ENCODE measurements around the gene LSM4.

DNA sequence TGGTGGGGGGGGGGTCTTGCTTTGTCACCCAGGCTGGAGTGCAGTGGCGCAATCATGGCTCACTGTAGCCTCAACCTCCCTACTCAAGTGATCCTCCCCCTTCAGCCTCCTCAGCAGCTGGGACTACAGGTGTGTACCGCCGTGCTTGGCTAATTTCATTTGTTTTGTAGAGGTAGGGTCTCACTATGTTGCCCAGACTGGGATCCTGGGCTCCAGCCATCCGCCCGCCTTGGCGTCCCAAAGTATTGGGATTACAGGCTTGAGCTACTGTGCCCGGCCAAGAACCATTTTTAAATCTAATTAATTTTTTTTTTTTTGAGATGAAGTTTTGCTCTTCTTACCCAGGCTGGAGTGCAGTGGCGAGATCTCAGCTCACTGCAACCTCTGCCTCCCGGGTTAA, 23.2 kb downstream of the LSM4 start:
- TF ChIP-seq, protein P1, sequence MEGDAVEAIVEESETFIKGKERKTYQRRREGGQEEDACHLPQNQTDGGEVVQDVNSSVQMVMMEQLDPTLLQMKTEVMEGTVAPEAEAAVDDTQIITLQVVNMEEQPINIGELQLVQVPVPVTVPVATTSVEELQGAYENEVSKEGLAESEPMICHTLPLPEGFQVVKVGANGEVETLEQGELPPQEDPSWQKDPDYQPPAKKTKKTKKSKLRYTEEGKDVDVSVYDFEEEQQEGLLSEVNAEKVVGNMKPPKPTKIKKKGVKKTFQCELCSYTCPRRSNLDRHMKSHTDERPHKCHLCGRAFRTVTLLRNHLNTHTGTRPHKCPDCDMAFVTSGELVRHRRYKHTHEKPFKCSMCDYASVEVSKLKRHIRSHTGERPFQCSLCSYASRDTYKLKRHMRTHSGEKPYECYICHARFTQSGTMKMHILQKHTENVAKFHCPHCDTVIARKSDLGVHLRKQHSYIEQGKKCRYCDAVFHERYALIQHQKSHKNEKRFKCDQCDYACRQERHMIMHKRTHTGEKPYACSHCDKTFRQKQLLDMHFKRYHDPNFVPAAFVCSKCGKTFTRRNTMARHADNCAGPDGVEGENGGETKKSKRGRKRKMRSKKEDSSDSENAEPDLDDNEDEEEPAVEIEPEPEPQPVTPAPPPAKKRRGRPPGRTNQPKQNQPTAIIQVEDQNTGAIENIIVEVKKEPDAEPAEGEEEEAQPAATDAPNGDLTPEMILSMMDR (IDR thresholded peaks at IDR 0.05 in 8 of 11, conservative IDR thresholded peaks at IDR 0.05 in 3 of 11), result no peak
- no peak for TF ChIP-seq POLR2A (IDR thresholded peaks at IDR 0.05)
